ENCODE results near the gene TNS3. TPM values are rescaled to one million over a fixed set of nuclear protein-coding genes. Genes with fewer than 3 reads are reported as not detected.
A peak's percentile ranks its signal among the peaks of the same experiment; 100 is the strongest.

TNS3 gene
- total and polyA plus RNA-seq, 5 donors from 2014 or later: 1.4 TPM; not detected in 4

GRCh38 chr7:47576866-47577306, 5.0 kb downstream of the TNS3 start:
- no peak overlapping the region for H3K4me3 Mint-ChIP-seq
- H3K27me3 Mint-ChIP-seq: peaks cover 19% of the 10 kb centered on the region
- Histone ChIP-seq H3K4me3 (ENCODE audit: low read depth, low read length) (no peak overlapping the region), H3K4me1 (ENCODE audit: control insufficient read depth, insufficient read depth, low read length, poor library complexity, severe bottlenecking) (no peaks in the 10 kb centered on the region), H3K36me3 (ENCODE audit: control insufficient read depth, insufficient read depth, low read length) (no peaks in the 10 kb centered on the region), H3K9me3 (ENCODE audit: control insufficient read depth in 2 of 2, low read length in 2 of 2) (no peaks in the 10 kb centered on the region), H3K27ac (ENCODE audit: insufficient read depth, low read length, poor library complexity, severe bottlenecking) (no peak overlapping the region), H3K27me3 (ENCODE audit: control insufficient read depth, insufficient read depth, low read length) (no peaks in the 10 kb centered on the region)
- H3K4me1 Mint-ChIP-seq: peaks cover 0 to 3% (median 0%) of the 10 kb centered on the region in 4 donors
- H3K9me3 Mint-ChIP-seq: peaks cover 0 to 3% (median 0%) of the 10 kb centered on the region in 7 donors
- no peaks in the 10 kb centered on the region for H3K36me3 Mint-ChIP-seq
- DNase-seq: no peak
- no peak for ATAC-seq (ENCODE audit: low read depth in 2 of 2)
- peak overlapping the region in 1 of 3 donors; percentile 79 for H3K27ac Mint-ChIP-seq

GRCh38 chr7:47576031-47576865, 5.7 kb downstream of the TNS3 start:
- H3K9me3 ChIP-seq (ENCODE audit: control insufficient read depth in 2 of 2, low read length in 2 of 2): no peaks in the 10 kb centered on the region
- H3K4me1 Mint-ChIP-seq: peaks cover 0 to 3% (median 0%) of the 10 kb centered on the region in 4 donors
- ATAC-seq (ENCODE audit: low read depth in 2 of 2): no peak
- H3K4me3 ChIP-seq (ENCODE audit: low read depth, low read length): no peak overlapping the region
- no peaks in the 10 kb centered on the region for H3K4me1 ChIP-seq (ENCODE audit: control insufficient read depth, insufficient read depth, low read length, poor library complexity, severe bottlenecking)
- H3K36me3 Mint-ChIP-seq: no peaks in the 10 kb centered on the region
- no peak overlapping the region for H3K27ac ChIP-seq (ENCODE audit: insufficient read depth, low read length, poor library complexity, severe bottlenecking)
- no peak overlapping the region for H3K4me3 Mint-ChIP-seq
- H3K27me3 ChIP-seq (ENCODE audit: control insufficient read depth, insufficient read depth, low read length): no peaks in the 10 kb centered on the region
- H3K27me3 Mint-ChIP-seq: peaks cover 23% of the 10 kb centered on the region
- H3K9me3 Mint-ChIP-seq: peaks cover 0 to 3% (median 0%) of the 10 kb centered on the region in 7 donors
- DNase-seq: no peak
- no peak overlapping the region for H3K27ac Mint-ChIP-seq
- no peaks in the 10 kb centered on the region for H3K36me3 ChIP-seq (ENCODE audit: control insufficient read depth, insufficient read depth, low read length)

DNA sequence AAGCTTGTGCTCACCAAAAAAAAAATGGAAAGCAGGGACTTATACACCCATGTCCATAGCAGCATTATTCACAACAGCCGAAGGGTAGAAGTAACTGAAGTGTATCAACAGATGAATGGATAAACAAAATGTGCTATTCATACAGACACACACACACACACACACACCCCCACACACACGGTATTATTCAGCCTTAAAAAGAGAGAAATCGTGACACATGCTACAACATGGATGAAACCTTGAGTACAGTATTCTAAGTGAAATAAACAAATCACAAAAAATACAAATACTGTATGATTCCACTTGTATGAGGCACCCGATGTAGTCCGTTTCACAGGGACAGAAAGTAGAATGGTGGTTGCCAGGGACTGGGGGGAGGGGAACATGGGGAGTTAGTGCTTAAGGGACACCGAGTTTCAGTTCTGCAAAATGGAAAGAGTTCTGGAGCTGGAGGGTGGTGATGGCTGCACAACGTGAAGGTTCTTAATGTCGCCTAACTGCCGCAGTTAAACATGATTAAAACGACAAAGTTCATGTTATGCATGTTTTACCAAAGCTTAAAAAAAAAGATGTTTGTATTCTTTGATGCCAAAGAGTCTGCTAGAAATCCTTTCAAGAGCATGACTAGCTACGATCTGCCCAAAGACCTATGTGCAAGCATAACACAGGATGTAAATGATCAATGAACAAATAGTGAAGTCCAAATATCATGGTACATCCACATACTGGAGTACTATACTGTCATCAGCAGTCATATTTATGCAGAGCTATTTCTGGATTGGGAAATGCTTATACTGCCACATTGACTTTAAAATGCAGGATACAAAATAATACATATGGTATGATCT, 7.2 kb downstream of the TNS3 start:
- Mint-ChIP-seq H3K4me3 (no peak overlapping the region), H3K4me1 (peaks cover 0 to 3% (median 0%) of the 10 kb centered on the region in 4 donors), H3K27ac (no peak overlapping the region), H3K9me3 (peaks cover 0 to 3% (median 0%) of the 10 kb centered on the region in 7 donors), H3K36me3 (no peaks in the 10 kb centered on the region), H3K27me3 (peaks cover 18% of the 10 kb centered on the region)
- Histone ChIP-seq H3K27ac (ENCODE audit: insufficient read depth, low read length, poor library complexity, severe bottlenecking) (no peak overlapping the region), H3K9me3 (ENCODE audit: control insufficient read depth in 2 of 2, low read length in 2 of 2) (no peaks in the 10 kb centered on the region), H3K36me3 (ENCODE audit: control insufficient read depth, insufficient read depth, low read length) (no peaks in the 10 kb centered on the region), H3K4me3 (ENCODE audit: low read depth, low read length) (no peak overlapping the region), H3K4me1 (ENCODE audit: control insufficient read depth, insufficient read depth, low read length, poor library complexity, severe bottlenecking) (no peaks in the 10 kb centered on the region), H3K27me3 (ENCODE audit: control insufficient read depth, insufficient read depth, low read length) (no peaks in the 10 kb centered on the region)
- DNase-seq: no peak
- ATAC-seq (ENCODE audit: low read depth in 2 of 2): peak in 1 of 2 donors; percentile 32

DNA sequence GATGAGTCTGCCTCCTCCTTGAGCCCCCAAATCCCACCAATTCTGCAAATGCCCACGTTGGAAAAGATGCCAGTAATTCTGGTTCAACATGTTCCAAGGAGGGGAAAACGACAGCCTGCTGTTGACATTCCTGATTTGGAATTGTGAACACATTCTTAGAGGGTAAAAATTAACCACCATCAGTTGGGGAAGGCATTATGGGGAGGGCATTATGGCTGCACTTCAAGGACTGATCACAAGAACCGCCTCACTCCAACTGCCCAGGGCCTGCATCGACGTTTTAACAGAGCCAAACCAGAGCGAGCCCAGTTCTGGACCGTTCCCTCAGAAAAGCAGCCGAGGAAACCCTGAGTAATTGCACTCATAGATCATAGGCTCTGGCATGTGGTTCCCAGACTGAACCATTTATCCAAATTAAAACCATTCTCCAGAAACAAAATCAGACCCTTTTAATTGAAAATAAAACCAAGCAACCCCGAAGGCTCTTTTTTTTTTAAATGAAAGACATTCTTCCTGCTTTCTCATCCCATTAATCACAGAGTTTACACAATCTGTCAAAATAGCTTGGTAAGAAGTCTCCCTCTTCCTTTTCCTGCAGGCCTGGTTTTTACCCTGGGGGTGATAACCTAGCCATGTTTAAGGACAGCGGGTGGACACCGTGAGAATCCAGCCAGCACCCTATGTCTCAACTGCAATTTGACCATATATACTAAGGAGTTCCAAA, 8.0 kb downstream of the TNS3 start:
- no peak for DNase-seq
- no peak overlapping the region for H3K4me3 ChIP-seq (ENCODE audit: low read depth, low read length)
- H3K9me3 Mint-ChIP-seq: peaks cover 0 to 3% (median 0%) of the 10 kb centered on the region in 7 donors
- no peaks in the 10 kb centered on the region for H3K27me3 ChIP-seq (ENCODE audit: control insufficient read depth, insufficient read depth, low read length)
- H3K4me1 Mint-ChIP-seq: peaks cover 0 to 3% (median 0%) of the 10 kb centered on the region in 4 donors
- no peak overlapping the region for H3K27ac Mint-ChIP-seq
- H3K9me3 ChIP-seq (ENCODE audit: control insufficient read depth in 2 of 2, low read length in 2 of 2): no peaks in the 10 kb centered on the region
- no peak for ATAC-seq (ENCODE audit: low read depth in 2 of 2)
- H3K36me3 Mint-ChIP-seq: no peaks in the 10 kb centered on the region
- no peaks in the 10 kb centered on the region for H3K4me1 ChIP-seq (ENCODE audit: control insufficient read depth, insufficient read depth, low read length, poor library complexity, severe bottlenecking)
- H3K27ac ChIP-seq (ENCODE audit: insufficient read depth, low read length, poor library complexity, severe bottlenecking): no peak overlapping the region
- H3K27me3 Mint-ChIP-seq: peaks cover 16% of the 10 kb centered on the region
- H3K4me3 Mint-ChIP-seq: no peak overlapping the region
- no peaks in the 10 kb centered on the region for H3K36me3 ChIP-seq (ENCODE audit: control insufficient read depth, insufficient read depth, low read length)

- ATAC-seq (ENCODE audit: low read depth in 2 of 2) (no peak), DNase-seq (no peak)
- Mint-ChIP-seq H3K27ac (peak overlapping the region in 1 of 3 donors; percentile 79), H3K36me3 (no peaks in the 10 kb centered on the region), H3K9me3 (peaks cover 0 to 3% (median 0%) of the 10 kb centered on the region in 7 donors), H3K4me3 (no peak overlapping the region), H3K27me3 (peaks cover 16% of the 10 kb centered on the region), H3K4me1 (peaks cover 0 to 3% (median 0%) of the 10 kb centered on the region in 4 donors)
- Histone ChIP-seq H3K9me3 (ENCODE audit: control insufficient read depth in 2 of 2, low read length in 2 of 2) (no peaks in the 10 kb centered on the region), H3K27me3 (ENCODE audit: control insufficient read depth, insufficient read depth, low read length) (no peaks in the 10 kb centered on the region), H3K27ac (ENCODE audit: insufficient read depth, low read length, poor library complexity, severe bottlenecking) (no peak overlapping the region), H3K36me3 (ENCODE audit: control insufficient read depth, insufficient read depth, low read length) (no peaks in the 10 kb centered on the region), H3K4me1 (ENCODE audit: control insufficient read depth, insufficient read depth, low read length, poor library complexity, severe bottlenecking) (no peaks in the 10 kb centered on the region), H3K4me3 (ENCODE audit: low read depth, low read length) (no peak overlapping the region)
Observed at GRCh38 chr7:47572939-47573757, 8.8 kb downstream of the TNS3 start.

DNA sequence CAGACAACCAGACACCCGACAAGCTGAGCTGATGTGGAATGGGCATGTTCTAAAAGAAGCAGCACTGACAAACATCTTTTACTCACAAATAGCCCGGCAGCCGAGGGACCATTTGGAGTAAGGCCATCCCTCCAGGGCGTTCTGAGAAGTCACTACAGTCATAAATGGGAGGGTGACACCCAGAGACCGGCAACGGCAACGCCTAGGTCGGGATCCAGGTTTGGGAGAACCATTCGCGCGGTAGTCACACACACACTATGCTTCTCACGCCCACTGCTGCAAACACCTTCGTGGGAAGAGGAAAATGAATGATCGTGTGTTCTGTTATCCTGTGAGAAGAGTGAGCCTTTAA, 9.8 kb downstream of the TNS3 start:
- no peak overlapping the region for H3K4me3 Mint-ChIP-seq
- Histone ChIP-seq H3K4me3 (ENCODE audit: low read depth, low read length) (no peak overlapping the region), H3K36me3 (ENCODE audit: control insufficient read depth, insufficient read depth, low read length) (no peaks in the 10 kb centered on the region), H3K27ac (ENCODE audit: insufficient read depth, low read length, poor library complexity, severe bottlenecking) (no peak overlapping the region), H3K9me3 (ENCODE audit: control insufficient read depth in 2 of 2, low read length in 2 of 2) (no peaks in the 10 kb centered on the region), H3K27me3 (ENCODE audit: control insufficient read depth, insufficient read depth, low read length) (no peaks in the 10 kb centered on the region), H3K4me1 (ENCODE audit: control insufficient read depth, insufficient read depth, low read length, poor library complexity, severe bottlenecking) (no peaks in the 10 kb centered on the region)
- no peaks in the 10 kb centered on the region for H3K36me3 Mint-ChIP-seq
- DNase-seq (no peak), ATAC-seq (ENCODE audit: low read depth in 2 of 2) (no peak)
- H3K27ac Mint-ChIP-seq: no peak overlapping the region
- peaks cover 0 to 3% (median 0%) of the 10 kb centered on the region in 7 donors for H3K9me3 Mint-ChIP-seq
- peaks cover 11% of the 10 kb centered on the region for H3K27me3 Mint-ChIP-seq
- peaks cover 0 to 3% (median under 1%) of the 10 kb centered on the region in 4 donors for H3K4me1 Mint-ChIP-seq

Data from CD4-positive, CD25-positive, alpha-beta regulatory T cell (primary cell).